Breast epithelium (tissue), 4 donors: Measurements from ENCODE around the gene G6PC2. TPM values are rescaled to one million over a fixed set of nuclear protein-coding genes. Genes with fewer than 3 reads are reported as not detected.

Experiments used
- DNase-seq, 2 donors: peaks; one replicate each; pipeline ENCODE4 v3.0.0-alpha.2; 2019; ENCODE audit warnings: low spot score in 2 of 2
- H3K27ac ChIP-seq, 2 donors: fragments of 200-600 bp; sonication (generic) in 1 of 2; one replicate each; pipeline ENCODE4 v1.5.1; 2016 to 2019; ENCODE audit warnings: mild to moderate bottlenecking in 1 of 2
- H3K27me3 ChIP-seq, 2 donors: fragments of 200-600 bp; sonication (generic) in 1 of 2; one replicate each; pipeline versions ENCODE4 v1.5.1 to v1.6.0; 2017 to 2019; ENCODE audit warnings: control low read depth in 1 of 2, mild to moderate bottlenecking in 1 of 2
- H3K36me3 ChIP-seq: fragments of 200-600 bp; one replicate; pipeline ENCODE4 v1.5.1; 2019
- H3K4me1 ChIP-seq, 2 donors: fragments of 200-600 bp; sonication (generic); one replicate each; pipeline ENCODE4 v1.5.1; 2016 to 2019; ENCODE audit warnings: control low read depth in 1 of 2
- H3K4me3 ChIP-seq, 3 donors: fragments of 200-600 bp; sonication (generic); 1 replicate in 2 of 3; 2 replicates in 1 of 3; pipeline ENCODE4 v1.5.1; 2016 to 2019; ENCODE audit warnings: mild to moderate bottlenecking in 3 of 3, moderate library complexity in 2 of 3
- H3K9me3 ChIP-seq, 2 donors: fragments of 200-600 bp; sonication (generic) in 1 of 2; one replicate each; pipeline ENCODE4 v1.5.1; 2016 to 2019; ENCODE audit warnings: control low read depth in 1 of 2
- CTCF ChIP-seq, 3 donors: fragments of 450-650 bp; IDR thresholded peaks; one replicate each; pipeline ENCODE4 v1.5.1; 2016 to 2017; ENCODE audit warnings: antibody characterized with exemption in 3 of 3, mild to moderate bottlenecking in 3 of 3, moderate library complexity in 3 of 3
- POLR2A ChIP-seq: fragments of 450-650 bp; IDR thresholded peaks from one replicate; pipeline ENCODE4 v1.6.1; 2016; ENCODE audit warnings: antibody characterized with exemption, mild to moderate bottlenecking, moderate library complexity
- POLR2AphosphoS5 ChIP-seq, 3 donors: sonication (generic); formaldehyde crosslinking; IDR thresholded peaks; one replicate each; pipeline ENCODE4 v1.6.1; 2017; ENCODE audit warnings: antibody characterized with exemption in 3 of 3
- intact Hi-C: fragments of 100-400 bp; cut with DNase I; formaldehyde crosslinking; loops from one replicate; pipeline ENCODE4 v1.15.1; 2023; ENCODE audit warnings: low total_unique reads
- total RNA-seq, 3 donors: library from RNA; depleted of rRNA; stranded (reverse); fragments of >200 nt; gene quantifications; one replicate each; pipeline ENCODE4 v1.1.0, GENCODE V29; 2016

The G6PC2 gene
- total RNA-seq, 3 donors from 2014 or later: not detected

- peaks cover 6 to 8% of the 10 kb centered on the region in 2 donors for H3K9me3 ChIP-seq
- no peaks in the 10 kb centered on the region for H3K4me1 ChIP-seq
- intact Hi-C loops: no loop called here
- no peaks in the 10 kb centered on the region for H3K27me3 ChIP-seq
- H3K27ac ChIP-seq: no peak overlapping the region
- no peaks in the 10 kb centered on the region for H3K36me3 ChIP-seq
- TF ChIP-seq CTCF (IDR thresholded peaks at IDR 0.05) (no peak), POLR2A (no peak), POLR2AphosphoS5 (IDR thresholded peaks at IDR 0.05) (no peak)
- DNase-seq: no peak
- no peak overlapping the region for H3K4me3 ChIP-seq
These were observed 53.2 kb downstream of the G6PC2 start for GRCh38 chr2:168954256-168954655.

- Histone ChIP-seq H3K4me1 (no peaks in the 10 kb centered on the region), H3K27me3 (no peaks in the 10 kb centered on the region), H3K4me3 (no peak overlapping the region), H3K36me3 (no peaks in the 10 kb centered on the region), H3K9me3 (peaks cover 6 to 8% of the 10 kb centered on the region in 2 donors), H3K27ac (no peak overlapping the region)
- DNase-seq: no peak
- TF ChIP-seq CTCF (IDR thresholded peaks at IDR 0.05) (no peak), POLR2A (no peak), POLR2AphosphoS5 (IDR thresholded peaks at IDR 0.05) (no peak)
- intact Hi-C loops: no loop called here
These were observed 54.2 kb downstream of the G6PC2 start for GRCh38 chr2:168955321-168955720.

GRCh38 chr2:168956392-168956791 lies 55.3 kb downstream of the G6PC2 start:
- H3K36me3 ChIP-seq: no peaks in the 10 kb centered on the region

More at GRCh38 chr2:168956392-168956791, 55.3 kb downstream of the G6PC2 start:
- H3K9me3 ChIP-seq: peaks cover 6 to 8% of the 10 kb centered on the region in 2 donors
- no peaks in the 10 kb centered on the region for H3K4me1 ChIP-seq
- H3K27me3 ChIP-seq: no peaks in the 10 kb centered on the region
- DNase-seq: no peak
- intact Hi-C loops: no loop called here
- TF ChIP-seq CTCF (IDR thresholded peaks at IDR 0.05): no peak
- TF ChIP-seq POLR2AphosphoS5 (IDR thresholded peaks at IDR 0.05): no peak
- no peak for TF ChIP-seq POLR2A
- H3K4me3 ChIP-seq: no peak overlapping the region
- no peak overlapping the region for H3K27ac ChIP-seq

Other genes starting within 250 kb of the G6PC2 start
- gene NOSTRIN, start 98.7 kb upstream of the G6PC2 start, total RNA-seq: 10 to 100 TPM; 35.0 to 73.7 (median 35.9) TPM
- 1 to 10 TPM in 2 of 3 donors, not detected in 1; 1.0 to 1.1 TPM for gene SPC25, start 10.9 kb upstream of the G6PC2 start, total RNA-seq
- 10 to 100 TPM in 1 of 3 donors, under 1 TPM in 2; under 0.01 to 18.4 (median 0.66) TPM for gene ABCB11, start 130.0 kb downstream of the G6PC2 start, total RNA-seq
- 1 to 10 TPM in 2 of 3 donors, under 1 TPM in 1; 0.73 to 7.8 (median 3.3) TPM for gene DHRS9, start 168.3 kb downstream of the G6PC2 start, total RNA-seq